HG03045 (cell line): ENCODE data around the gene POLR2F.

Source experiments
- ATAC-seq: cut with Tn5 transposase; IDR thresholded peaks from one replicate; pipeline ENCODE4 v1.9.1; 2021; ENCODE audit warnings: mild to moderate bottlenecking, moderate library complexity; ENCODE audit not compliant: unreplicated experiment

POLR2F gene

DNA sequence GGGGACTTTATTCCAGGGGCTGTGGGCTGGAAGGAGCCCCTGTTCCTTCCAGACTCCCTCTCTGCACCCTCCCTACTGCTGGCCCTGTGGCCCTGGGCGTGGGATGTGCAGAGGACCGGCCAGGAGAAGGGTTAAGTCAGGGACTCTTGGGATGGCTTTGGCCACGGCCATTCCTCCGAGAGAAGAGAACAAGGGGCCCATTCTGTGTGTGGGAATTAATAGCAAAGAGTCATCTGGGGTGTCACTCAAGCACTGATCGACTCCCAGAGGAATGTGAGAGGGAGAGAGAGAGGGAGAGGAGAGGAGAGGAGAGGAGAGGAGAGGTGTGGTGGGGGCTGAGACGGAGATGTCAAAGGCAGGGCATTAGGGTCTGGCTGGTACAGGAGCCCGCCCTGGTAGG is 45.0 kb downstream of the POLR2F start:
- ATAC-seq, result no peak

DNA sequence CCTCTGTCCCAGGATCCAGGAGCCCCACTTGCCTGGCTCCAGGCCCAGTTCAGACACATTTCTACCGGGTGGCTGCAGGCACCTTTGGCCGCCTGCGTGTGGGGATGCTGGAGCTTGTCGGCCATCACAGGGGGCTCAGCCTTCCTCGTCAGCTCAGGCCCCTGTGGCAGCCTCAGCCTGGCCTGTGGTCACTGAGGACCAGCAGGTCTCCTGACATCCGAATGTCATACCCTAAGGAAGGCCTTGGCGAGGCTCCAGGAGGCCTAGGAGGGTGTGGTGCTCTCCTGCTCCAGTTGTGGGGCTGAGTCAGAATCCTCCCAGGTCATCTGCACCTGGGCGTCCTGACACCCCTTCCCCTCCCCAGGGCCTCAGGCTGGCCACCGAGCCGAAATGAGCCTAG is 45.7 kb downstream of the POLR2F start:
- ATAC-seq, result no peak

- no peak for ATAC-seq
Observed at GRCh38 chr22:37999640-38000272, 46.3 kb downstream of the POLR2F start.

GRCh38 chr22:38005943-38006342 is 52.4 kb downstream of the POLR2F start:
- no peak for ATAC-seq

DNA sequence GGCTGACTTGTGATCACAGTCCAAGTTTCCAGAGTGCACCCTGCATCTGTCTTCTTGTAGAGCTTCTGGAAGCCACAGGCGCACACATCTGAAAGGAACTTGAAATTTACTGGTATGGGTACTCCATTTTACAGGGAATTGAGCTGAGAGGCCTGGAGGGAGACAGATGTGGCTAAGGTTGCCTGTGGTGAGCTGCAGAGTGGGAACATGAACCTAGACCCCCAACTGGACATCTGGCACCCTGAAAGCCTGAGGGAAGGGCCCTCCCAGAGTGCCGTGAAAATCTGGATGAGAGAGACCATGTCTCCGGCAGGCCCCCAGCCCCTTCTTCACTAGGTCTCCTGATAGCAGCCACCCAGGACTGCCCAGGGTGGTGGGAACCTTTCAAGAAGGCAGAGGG is 53.4 kb downstream of the POLR2F start:
- ATAC-seq, result no peak

- ATAC-seq, result no peak
Observed at GRCh38 chr22:38007330-38007902, 53.9 kb downstream of the POLR2F start.

- ATAC-seq, result no peak
Observed at GRCh38 chr22:38009000-38009806, 55.7 kb downstream of the POLR2F start.

- no peak for ATAC-seq
Observed at GRCh38 chr22:38012604-38013072, 59.1 kb downstream of the POLR2F start.

DNA sequence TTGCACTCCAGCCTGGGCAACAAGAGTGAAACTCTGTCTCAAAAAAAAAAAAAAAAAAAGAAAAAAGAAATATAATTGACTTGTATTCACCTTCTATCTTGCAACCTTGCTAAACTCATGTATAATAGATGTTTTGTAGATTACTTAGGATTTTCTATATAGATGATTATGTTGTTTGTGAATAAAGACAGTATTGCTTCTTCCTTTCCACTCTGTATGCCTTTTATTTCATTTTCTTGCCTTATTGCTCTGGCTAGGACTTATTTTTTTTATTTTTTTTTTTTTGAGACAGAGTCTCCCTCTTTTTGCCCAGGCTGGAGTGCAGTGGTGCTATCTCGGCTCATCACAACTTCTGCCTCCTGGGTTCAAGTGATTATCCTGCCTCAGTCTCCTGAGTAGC is 60.6 kb downstream of the POLR2F start:
- no peak for ATAC-seq

- ATAC-seq, result no peak
Observed at GRCh38 chr22:38016182-38017151, 63.0 kb downstream of the POLR2F start.

DNA sequence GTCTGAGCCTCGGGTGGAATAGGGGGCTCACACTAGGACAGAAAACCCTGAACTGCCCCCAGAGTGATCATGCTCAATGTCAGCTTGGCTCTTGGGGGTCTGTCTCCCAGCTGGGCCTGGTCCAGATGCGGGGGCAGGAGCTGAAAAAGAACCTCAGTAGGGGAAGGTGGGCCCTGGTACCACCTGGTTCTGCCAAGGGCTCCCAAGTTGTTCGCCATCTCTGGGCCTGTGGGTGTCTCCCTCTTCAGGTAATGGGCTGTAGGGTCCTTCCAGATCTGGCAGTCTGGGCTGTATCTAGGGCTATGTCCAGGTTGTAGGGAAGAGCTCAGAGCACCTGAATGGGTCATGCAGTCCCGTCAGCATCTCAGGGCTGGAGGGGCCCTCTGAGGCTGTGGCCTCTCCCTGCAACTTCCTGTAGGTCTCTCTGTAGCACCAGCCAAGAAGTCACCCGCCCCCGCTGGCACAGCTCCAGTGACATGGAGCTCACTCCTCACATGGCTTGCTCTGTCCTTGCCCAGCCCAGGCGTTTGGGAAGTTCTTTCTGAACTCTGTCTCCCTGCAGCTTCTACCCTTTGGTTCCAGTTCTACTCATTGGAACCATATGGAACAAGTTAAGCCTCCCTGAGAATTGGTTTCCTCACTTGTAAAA is 63.9 kb downstream of the POLR2F start:
- no peak for ATAC-seq

GRCh38 chr22:38017939-38018885 is 64.7 kb downstream of the POLR2F start:
- no peak for ATAC-seq
